HEK293 (cell line): ENCODE measurements around the gene NPVF.

ENCODE experiments used
- CTCF ChIA-PET: fragments of 350-600 bp; formaldehyde crosslinking; extraction: SDS; loops from one replicate; lab custom pipeline; 2021; ENCODE audit warnings: antibody characterized with exemption; lab: Yijun Ruan, JAX
- POLR2A ChIA-PET: fragments of 300-600 bp; formaldehyde crosslinking; extraction: SDS; loops from one replicate; lab custom pipeline; 2020; ENCODE audit warnings: antibody characterized with exemption, inconsistent platforms; lab: Yijun Ruan, JAX
- H3K27ac ChIP-seq: fragments of 200-500 bp; sonication (Bioruptor generic); 2 replicates; pipeline ENCODE4 v1.5.1; 2014; ENCODE audit warnings: low read depth, low read length, control low read depth, inconsistent platforms; ENCODE audit errors: extremely low read depth
- H3K36me3 ChIP-seq, 2 experiments: fragments of 200-500 bp in 1 of 2; sonication (Bioruptor generic) in 1 of 2; 1 replicate in 1 of 2; 2 replicates in 1 of 2; pipeline ENCODE4 v1.5.1; 2014 to 2017; ENCODE audit warnings: inconsistent platforms in 2 of 2, low read length in 2 of 2; ENCODE audit not compliant: control insufficient read depth in 2 of 2, insufficient read depth in 1 of 2
- H3K4me1 ChIP-seq: fragments of 200-500 bp; sonication (Bioruptor generic); 2 replicates; pipeline ENCODE4 v1.5.1; 2014; ENCODE audit warnings: mild to moderate bottlenecking, low read length, inconsistent platforms; ENCODE audit not compliant: control insufficient read depth, insufficient read depth
- H3K4me3 ChIP-seq: 2 replicates; pipeline ENCODE4 v1.5.1; 2011; ENCODE audit warnings: low read depth, mild to moderate bottlenecking, control low read depth, low read length, moderate library complexity
- H3K9me3 ChIP-seq: fragments of 200-500 bp; sonication (Bioruptor generic); 2 replicates; pipeline ENCODE4 v1.5.1; 2014; ENCODE audit warnings: low read depth, low read length, inconsistent platforms; ENCODE audit not compliant: control insufficient read depth, insufficient read depth
- HOXD13 ChIP-seq: sonication (generic); formaldehyde crosslinking; IDR thresholded peaks from 2 replicates; pipeline ENCODE4 v1.8.0; 2022; ENCODE audit warnings: missing genetic modification reagents, borderline replicate concordance
- MZF1 ChIP-seq: fragments of 450-650 bp; formaldehyde crosslinking; IDR thresholded peaks from 2 replicates; pipeline ENCODE4 v1.5.1; 2017; ENCODE audit warnings: missing biosample characterization, missing genetic modification characterization, borderline replicate concordance
- PRDM1 ChIP-seq: fragments of 450-650 bp; formaldehyde crosslinking; IDR thresholded peaks from 2 replicates; pipeline ENCODE4; 2016; ENCODE audit warnings: missing biosample characterization, missing genetic modification characterization
- SALL2 ChIP-seq: fragments of 450-650 bp; formaldehyde crosslinking; IDR thresholded peaks from 2 replicates; pipeline ENCODE4 v1.5.0; 2017; ENCODE audit warnings: missing biosample characterization, mild to moderate bottlenecking, missing genetic modification characterization, borderline replicate concordance
- TCF7L2 ChIP-seq: IDR thresholded peaks from 2 replicates; pipeline ENCODE4 v1.6.1; 2011; ENCODE audit warnings: low read depth, mild to moderate bottlenecking, inconsistent platforms, low read length, moderate library complexity, borderline replicate concordance
- ZBTB21 ChIP-seq: fragments of 450-650 bp; formaldehyde crosslinking; IDR thresholded peaks from 2 replicates; pipeline ENCODE4 v1.5.1; 2017; ENCODE audit warnings: missing biosample characterization, missing genetic modification characterization
- ZEB2 ChIP-seq: fragments of 450-650 bp; formaldehyde crosslinking; IDR thresholded peaks from 2 replicates; pipeline ENCODE4 v1.5.1; 2016; ENCODE audit warnings: missing biosample characterization, missing genetic modification characterization
- ZNF174 ChIP-seq: fragments of 450-650 bp; formaldehyde crosslinking; IDR thresholded peaks from 2 replicates; pipeline ENCODE4 v1.5.0; 2017; ENCODE audit warnings: missing biosample characterization, mild to moderate bottlenecking, missing genetic modification characterization
- ZNF18 ChIP-seq: fragments of 450-650 bp; formaldehyde crosslinking; IDR thresholded peaks from 2 replicates; pipeline ENCODE4 v1.5.1; 2016; ENCODE audit warnings: missing biosample characterization, missing genetic modification characterization
- ZNF239 ChIP-seq: fragments of 450-650 bp; formaldehyde crosslinking; IDR thresholded peaks from 2 replicates; pipeline ENCODE4 v1.5.1; 2016; ENCODE audit warnings: missing biosample characterization, missing genetic modification characterization
- ZNF274 ChIP-seq, 2 experiments: fragments of 200-500 bp in 1 of 2; fragments of 450-650 bp in 1 of 2; sonication (Bioruptor generic) in 1 of 2; formaldehyde crosslinking in 1 of 2; IDR thresholded peaks; 2 replicates each; pipeline versions ENCODE4 v1.5.1 to v1.6.1; 2014 to 2016; ENCODE audit warnings: borderline replicate concordance in 1 of 2, inconsistent platforms in 1 of 2, low read length in 1 of 2, missing biosample characterization in 1 of 2, missing genetic modification characterization in 1 of 2
- ZNF350 ChIP-seq: fragments of 450-650 bp; formaldehyde crosslinking; IDR thresholded peaks from 2 replicates; pipeline ENCODE4 v1.5.0; 2017; ENCODE audit warnings: missing biosample characterization, mild to moderate bottlenecking, missing genetic modification characterization
- ZNF362 ChIP-seq: fragments of 450-650 bp; formaldehyde crosslinking; IDR thresholded peaks from 2 replicates; pipeline ENCODE4 v1.5.1; 2016; ENCODE audit warnings: missing biosample characterization, missing genetic modification characterization
- ZNF416 ChIP-seq: fragments of 450-650 bp; formaldehyde crosslinking; IDR thresholded peaks from 2 replicates; pipeline ENCODE4 v1.5.1; 2016; ENCODE audit warnings: missing biosample characterization, missing genetic modification characterization
- ZNF48 ChIP-seq: fragments of 450-650 bp; formaldehyde crosslinking; IDR thresholded peaks from 2 replicates; pipeline ENCODE4 v1.5.1; 2016; ENCODE audit warnings: missing biosample characterization, missing genetic modification characterization
- ZNF670 ChIP-seq: fragments of 450-650 bp; formaldehyde crosslinking; IDR thresholded peaks from 2 replicates; pipeline ENCODE4 v1.5.1; 2016; ENCODE audit warnings: missing biosample characterization, missing genetic modification characterization, low read depth
- ZNF692 ChIP-seq: fragments of 450-650 bp; formaldehyde crosslinking; IDR thresholded peaks from 2 replicates; pipeline ENCODE4 v1.5.1; 2016; ENCODE audit warnings: missing biosample characterization, missing genetic modification characterization
- ZNF701 ChIP-seq: fragments of 450-650 bp; formaldehyde crosslinking; IDR thresholded peaks from 2 replicates; pipeline ENCODE4 v1.5.1; 2016; ENCODE audit warnings: missing biosample characterization, missing genetic modification characterization
- ZNF785 ChIP-seq: fragments of 450-650 bp; formaldehyde crosslinking; IDR thresholded peaks from 2 replicates; pipeline ENCODE4 v1.5.1; 2016; ENCODE audit warnings: missing biosample characterization, missing genetic modification characterization
- ZSCAN30 ChIP-seq: fragments of 450-650 bp; IDR thresholded peaks from 2 replicates; pipeline ENCODE4 v1.5.1; 2018; ENCODE audit warnings: missing biosample characterization, mild to moderate bottlenecking, missing genetic modification characterization, moderate library complexity
- ZSCAN5A ChIP-seq: fragments of 450-650 bp; formaldehyde crosslinking; IDR thresholded peaks from 2 replicates; pipeline ENCODE4 v1.5.1; 2016; ENCODE audit warnings: missing biosample characterization, missing genetic modification characterization
- ZXDB ChIP-seq: fragments of 450-650 bp; formaldehyde crosslinking; IDR thresholded peaks from 2 replicates; pipeline ENCODE4 v1.5.1; 2016; ENCODE audit warnings: missing biosample characterization, missing genetic modification characterization

Gene NPVF

GRCh38 chr7:25246306-25246705, 18.0 kb upstream of the NPVF start:
- no peaks in the 10 kb centered on the region for H3K9me3 ChIP-seq
- no peak overlapping the region for H3K27ac ChIP-seq
- H3K4me1 ChIP-seq: no peaks in the 10 kb centered on the region
- ChIA-PET POLR2A (no interaction called here), CTCF (interaction anchor here (1.4 to 1.8 kb wide), 4 partner anchors 9 to 145 kb away, joined by 3 to 12 read pairs (median 6); no protein-coding TSS in a partner anchor)
- no peaks in the 10 kb centered on the region for H3K36me3 ChIP-seq
- no peak for TF ChIP-seq ZNF18 (tag by site-specific recombination)
- TF ChIP-seq SALL2 (tag by site-specific recombination): no peak
- no peak for TF ChIP-seq ZNF239 (tag by site-specific recombination)
- TF ChIP-seq ZNF362 (tag by site-specific recombination): no peak
- TF ChIP-seq ZSCAN5A: no peak
- TF ChIP-seq ZXDB: no peak
- no peak for TF ChIP-seq ZNF274 (IDR thresholded peaks at IDR 0.05; ENCODE audit: low read length)
- TF ChIP-seq ZNF274 (tag by site-specific recombination; IDR thresholded peaks at IDR 0.05; ENCODE audit: borderline replicate concordance): no peak
- no peak for TF ChIP-seq ZEB2 (tag by site-specific recombination)
- no peak for TF ChIP-seq TCF7L2
- no peak for TF ChIP-seq ZNF701 (tag by site-specific recombination)
- no peak for TF ChIP-seq HOXD13 (CRISPR knock-in tag)
- TF ChIP-seq ZNF350 (tag by site-specific recombination): no peak
- no peak for TF ChIP-seq ZNF670
- TF ChIP-seq ZNF48 (tag by site-specific recombination): no peak
- TF ChIP-seq MZF1 (tag by site-specific recombination): no peak
- TF ChIP-seq ZNF416 (tag by site-specific recombination): no peak
- no peak for TF ChIP-seq ZBTB21
- TF ChIP-seq PRDM1: no peak
- TF ChIP-seq ZSCAN30 (tag by site-specific recombination): no peak
- no peak for TF ChIP-seq ZNF174 (tag by site-specific recombination)
- TF ChIP-seq, all 188 proteins: peak for 0
- no peak overlapping the region for H3K4me3 ChIP-seq

- TF ChIP-seq ZNF692 (no peak), ZNF785 (tag by site-specific recombination) (no peak)
- H3K4me1 ChIP-seq: no peaks in the 10 kb centered on the region
- H3K36me3 ChIP-seq: no peaks in the 10 kb centered on the region
- no peak overlapping the region for H3K27ac ChIP-seq
- H3K4me3 ChIP-seq: no peak overlapping the region
- H3K9me3 ChIP-seq: no peaks in the 10 kb centered on the region
- ChIA-PET CTCF (interaction anchor here (0.7 to 1.8 kb wide), 4 partner anchors 28 to 607 kb away, joined by 5 to 12 read pairs (median 6); no protein-coding TSS in a partner anchor), POLR2A (no interaction called here)
These were observed 16.2 kb upstream of the NPVF start for GRCh38 chr7:25244254-25245033.
